HG02852 (cell line): ENCODE data around the gene ZNF710.
"Not testable (repeated sequence)": the region's sequence is repeated elsewhere in the genome, so short reads cannot be mapped to it uniquely, and the experiment has no call there.

ENCODE experiments used
- ATAC-seq: cut with Tn5 transposase; IDR thresholded peaks from one replicate; pipeline ENCODE4 v1.9.1; 2021; ENCODE audit warnings: mild to moderate bottlenecking, moderate library complexity; ENCODE audit not compliant: unreplicated experiment

Gene ZNF710, protein sequence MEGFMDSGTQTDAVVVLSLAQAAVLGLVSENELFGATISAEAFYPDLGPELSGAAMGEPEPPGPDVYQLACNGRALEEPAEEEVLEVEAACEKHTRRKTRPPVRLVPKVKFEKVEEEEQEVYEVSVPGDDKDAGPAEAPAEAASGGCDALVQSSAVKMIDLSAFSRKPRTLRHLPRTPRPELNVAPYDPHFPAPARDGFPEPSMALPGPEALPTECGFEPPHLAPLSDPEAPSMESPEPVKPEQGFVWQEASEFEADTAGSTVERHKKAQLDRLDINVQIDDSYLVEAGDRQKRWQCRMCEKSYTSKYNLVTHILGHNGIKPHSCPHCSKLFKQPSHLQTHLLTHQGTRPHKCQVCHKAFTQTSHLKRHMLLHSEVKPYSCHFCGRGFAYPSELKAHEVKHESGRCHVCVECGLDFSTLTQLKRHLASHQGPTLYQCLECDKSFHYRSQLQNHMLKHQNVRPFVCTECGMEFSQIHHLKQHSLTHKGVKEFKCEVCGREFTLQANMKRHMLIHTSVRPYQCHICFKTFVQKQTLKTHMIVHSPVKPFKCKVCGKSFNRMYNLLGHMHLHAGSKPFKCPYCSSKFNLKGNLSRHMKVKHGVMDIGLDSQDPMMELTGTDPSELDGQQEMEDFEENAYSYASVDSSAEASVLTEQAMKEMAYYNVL

DNA sequence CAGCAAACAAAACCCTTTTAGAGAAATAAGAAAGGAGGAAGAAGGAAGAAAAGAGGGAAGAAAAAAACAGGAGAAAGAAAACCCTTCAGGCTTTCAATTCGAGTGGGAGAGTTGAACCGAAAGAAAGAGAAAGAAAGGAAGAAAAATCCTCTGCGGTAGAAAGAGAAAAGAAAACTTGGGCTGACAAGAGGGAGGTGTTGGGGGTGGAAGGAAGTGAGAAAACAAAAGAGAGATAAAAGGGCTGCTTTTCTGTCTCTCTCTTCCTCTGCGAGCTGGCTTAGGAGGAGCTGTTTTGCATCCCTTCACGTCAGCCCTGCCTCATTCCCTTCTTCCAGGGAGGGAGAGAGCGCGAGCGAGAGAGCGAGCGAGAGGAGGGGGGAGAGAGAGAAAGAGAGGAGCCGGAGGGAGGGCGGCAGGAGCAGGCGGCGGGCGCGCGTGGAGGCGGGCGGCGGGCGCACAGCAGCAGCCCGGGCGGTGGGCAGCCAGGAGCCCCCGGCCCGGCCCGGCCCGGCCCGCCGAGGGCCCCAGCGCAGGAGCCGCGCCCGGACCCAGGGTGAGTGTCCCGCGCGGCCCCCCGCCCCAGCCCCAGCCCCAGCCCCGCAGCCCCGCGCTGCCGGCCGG lies at the start of gene ZNF710:
Gene ZNF710 (plus strand): TSS at position 263 of the 621 bp plus-strand sequence. CDS start 65,814 bp downstream, outside the sequence.
- peak; percentile 24 for ATAC-seq

DNA sequence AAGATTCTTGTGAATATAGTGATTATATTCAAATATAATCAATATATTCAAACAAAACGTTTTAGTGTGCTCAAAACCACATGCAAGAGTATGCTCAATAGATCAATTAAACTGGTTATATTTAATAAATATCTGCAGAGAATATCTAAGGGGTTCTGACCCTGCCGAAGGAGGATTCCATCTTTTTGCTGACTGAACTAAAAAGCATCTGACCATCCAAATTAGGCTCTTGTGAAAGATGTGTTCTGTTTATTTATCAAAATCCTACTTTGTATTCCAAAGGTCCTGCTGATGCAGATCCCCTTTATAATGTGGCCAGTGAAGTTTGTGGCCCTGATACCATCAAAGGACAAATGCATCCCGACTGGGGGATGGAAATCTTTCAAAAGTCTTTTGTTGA lies 46.6 kb upstream of the ZNF710 start:
- no peak for ATAC-seq

DNA sequence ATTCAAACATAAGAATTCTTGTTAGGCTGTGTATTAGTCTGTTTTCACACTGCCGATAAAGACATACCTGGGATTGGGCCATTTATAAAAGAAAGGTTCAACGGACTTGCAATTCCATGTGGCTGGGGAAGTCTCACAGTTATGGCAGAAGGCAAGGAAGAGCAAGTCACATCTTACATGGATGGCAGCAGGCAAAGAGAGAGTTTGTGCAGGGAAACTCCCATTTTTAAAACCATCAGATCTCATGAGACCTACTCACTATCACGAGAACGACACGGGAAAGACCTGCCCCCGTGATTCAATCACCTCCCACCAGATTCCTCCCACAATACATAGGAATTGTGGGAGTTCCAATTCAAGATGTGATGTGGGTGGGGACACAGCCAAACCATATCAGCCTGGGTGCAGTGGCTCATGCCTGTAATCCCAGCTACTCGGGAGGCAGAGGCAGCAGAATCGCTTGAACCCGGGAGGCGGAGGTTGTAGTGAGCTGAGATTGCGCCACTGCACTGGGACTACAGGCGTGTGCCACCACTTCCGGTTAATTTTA lies 45.6 kb upstream of the ZNF710 start:
- not testable (repeated sequence) for ATAC-seq

DNA sequence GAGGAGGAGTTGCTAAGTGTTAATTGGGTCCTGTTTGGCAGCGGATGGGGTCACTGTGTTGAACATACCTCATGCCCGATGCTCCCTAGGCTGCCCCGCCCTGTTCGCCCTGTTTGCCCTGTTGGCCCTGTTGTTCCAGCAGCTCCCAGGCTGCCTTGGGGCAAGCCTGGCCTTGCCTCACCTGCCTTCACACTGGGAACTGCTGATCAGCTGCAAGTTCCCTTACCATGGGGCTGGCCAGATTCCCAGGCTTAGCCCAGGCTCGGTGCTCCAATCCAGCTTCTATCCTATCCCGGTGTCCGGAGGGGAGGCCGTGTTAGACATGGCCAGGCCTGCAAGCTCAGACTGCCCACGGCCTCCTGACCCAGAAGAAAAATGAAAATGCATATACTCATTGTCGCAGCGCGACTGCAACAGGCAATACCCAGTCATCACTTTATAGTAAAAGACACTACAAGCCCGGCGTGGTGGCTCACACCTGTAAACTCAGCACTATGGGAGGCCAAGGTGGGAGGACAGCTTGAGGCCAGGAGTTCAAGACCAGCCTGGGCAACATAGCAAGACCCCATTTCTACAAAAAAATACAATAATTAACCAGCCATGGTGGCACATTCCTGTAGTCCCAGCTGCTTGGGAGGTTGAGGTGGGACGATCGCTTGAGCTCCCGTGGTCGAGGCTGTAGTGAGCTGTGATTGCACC lies 42.9 kb upstream of the ZNF710 start:
- ATAC-seq: no peak

DNA sequence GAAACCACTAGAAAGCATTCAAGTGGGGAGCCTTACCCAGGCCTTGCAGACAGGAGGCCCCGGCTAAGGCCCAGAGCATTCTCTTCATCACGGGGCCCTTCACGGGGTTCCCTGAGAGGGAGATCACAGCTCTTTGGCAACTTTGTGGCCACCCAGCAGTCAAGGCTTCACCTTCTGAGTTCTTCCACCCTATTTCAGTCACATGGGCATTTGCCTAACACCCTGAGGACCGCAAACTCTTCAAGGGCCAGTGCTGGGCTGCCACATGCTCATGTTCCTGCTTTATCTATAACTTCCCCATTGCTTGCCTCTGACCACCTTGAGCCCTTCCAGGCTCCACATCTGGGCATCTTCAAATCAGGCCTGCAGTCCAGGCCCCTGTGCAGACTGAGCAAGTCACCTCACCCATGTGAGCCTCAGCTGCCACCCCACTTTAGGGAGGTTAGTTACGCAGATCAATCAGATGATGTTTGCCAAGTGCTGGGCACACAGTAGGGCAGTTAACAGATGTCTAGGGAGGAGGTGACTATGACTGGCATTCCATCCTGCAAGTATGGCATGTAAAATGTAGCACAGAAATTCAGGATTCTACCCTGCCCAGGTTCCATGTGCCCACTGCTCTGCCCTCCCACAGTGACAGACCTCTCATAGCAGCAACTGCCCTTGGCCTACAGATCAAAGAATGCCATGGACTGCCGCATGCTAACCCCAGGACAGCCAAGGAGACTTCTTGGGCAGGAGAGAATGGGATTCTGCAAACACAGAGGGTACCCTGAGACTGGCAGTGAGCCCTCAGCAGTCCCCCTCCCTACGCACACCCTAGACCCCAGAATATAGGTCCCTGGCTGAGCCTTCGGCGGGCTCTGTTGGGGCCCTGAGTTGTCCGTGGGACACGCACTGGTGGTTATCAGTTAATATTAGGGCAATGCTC lies 37.6 kb upstream of the ZNF710 start:
- ATAC-seq: no peak

DNA sequence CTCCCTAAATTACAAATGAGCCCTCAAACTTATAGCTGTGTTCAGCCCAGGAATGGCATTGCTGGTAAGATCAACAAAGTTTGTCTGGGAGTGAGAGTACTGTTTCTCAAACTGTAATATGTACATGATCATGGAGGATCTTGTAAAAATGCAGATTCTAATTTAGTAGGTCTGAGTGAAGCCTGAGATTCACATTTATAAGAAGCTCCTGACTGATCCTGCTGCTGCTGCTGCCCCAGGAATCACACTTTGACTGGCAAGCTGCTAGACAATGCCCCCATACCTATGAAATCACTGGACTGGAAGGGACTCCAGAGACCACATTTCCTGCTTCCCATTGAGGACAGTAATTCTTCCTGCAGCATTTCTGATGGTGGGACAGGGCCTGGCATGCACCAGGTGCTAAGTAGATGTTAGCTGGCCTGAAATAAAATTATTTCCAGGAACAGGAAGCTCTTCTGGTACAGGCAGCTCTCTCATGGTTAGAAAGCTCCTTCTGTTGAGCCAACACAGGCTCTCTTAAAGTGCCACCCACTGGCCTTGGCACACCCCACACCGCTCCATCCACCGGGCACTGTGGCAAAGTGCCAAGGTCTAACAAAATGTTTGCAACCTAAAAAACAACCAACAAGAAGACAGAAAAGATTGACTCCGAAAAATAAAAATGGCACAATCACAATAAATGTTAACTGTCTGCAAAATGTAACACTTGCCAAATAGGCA lies 36.7 kb upstream of the ZNF710 start:
- no peak for ATAC-seq

DNA sequence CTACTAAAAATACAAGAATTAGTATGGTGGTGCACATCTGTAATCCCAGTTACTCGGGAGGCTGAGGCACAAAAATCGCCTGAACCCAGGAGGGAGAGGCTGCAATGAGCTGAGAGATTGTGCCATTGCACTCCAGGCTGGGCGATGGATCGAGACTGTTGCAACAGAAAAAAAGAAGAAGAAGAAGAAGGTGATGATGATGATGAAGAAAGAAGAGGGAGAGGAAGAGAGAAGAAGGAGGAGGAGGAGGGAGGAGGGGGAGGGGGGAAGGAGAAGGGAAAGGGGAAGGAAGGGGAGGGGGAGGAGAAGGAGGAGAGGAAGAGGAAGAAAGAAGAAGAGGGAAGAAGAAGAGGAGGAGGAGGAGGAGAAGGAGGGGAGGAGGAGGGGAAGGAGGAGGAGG lies 33.2 kb upstream of the ZNF710 start:
- no peak for ATAC-seq

DNA sequence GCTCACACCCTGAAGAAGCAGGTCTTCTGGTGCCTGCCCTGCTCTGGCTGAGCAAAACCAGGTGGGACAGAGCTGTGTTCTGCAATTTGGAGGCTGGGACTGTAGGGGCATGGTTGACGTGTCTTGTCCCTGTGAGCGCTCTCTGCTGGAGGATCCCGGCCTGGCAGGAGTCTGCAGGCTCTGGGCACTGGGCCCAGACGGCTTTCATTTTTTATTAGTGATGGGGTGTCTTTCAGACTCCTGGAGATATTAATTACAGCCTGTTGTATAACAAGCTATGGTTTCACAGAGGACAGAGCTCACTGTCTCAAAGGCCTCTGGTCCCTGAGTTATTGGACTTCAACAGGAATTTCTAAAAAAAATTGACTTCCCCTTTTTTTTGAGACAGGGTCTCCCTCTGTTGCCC lies 29.5 kb upstream of the ZNF710 start:
- peak; percentile 88 for ATAC-seq

DNA sequence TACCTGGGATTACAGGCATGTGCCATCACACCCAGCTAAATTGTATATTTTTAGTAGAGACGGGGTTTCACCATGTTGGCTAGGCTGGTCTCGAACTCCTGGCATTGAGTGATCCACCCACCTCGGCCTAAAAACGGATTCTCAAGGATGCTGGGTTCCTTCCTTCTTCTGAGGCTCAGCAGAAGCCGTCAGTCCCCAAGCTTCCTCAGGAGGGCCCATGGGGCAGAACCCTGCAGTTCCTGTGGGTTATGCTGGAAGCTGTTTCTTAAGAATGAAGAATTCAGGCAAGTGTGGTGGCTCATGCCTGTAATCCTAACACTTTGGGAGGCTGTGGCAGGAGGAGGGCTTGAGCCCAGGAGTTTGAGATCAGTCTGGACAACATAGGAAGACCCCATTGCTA lies 29.0 kb upstream of the ZNF710 start:
- no peak for ATAC-seq

DNA sequence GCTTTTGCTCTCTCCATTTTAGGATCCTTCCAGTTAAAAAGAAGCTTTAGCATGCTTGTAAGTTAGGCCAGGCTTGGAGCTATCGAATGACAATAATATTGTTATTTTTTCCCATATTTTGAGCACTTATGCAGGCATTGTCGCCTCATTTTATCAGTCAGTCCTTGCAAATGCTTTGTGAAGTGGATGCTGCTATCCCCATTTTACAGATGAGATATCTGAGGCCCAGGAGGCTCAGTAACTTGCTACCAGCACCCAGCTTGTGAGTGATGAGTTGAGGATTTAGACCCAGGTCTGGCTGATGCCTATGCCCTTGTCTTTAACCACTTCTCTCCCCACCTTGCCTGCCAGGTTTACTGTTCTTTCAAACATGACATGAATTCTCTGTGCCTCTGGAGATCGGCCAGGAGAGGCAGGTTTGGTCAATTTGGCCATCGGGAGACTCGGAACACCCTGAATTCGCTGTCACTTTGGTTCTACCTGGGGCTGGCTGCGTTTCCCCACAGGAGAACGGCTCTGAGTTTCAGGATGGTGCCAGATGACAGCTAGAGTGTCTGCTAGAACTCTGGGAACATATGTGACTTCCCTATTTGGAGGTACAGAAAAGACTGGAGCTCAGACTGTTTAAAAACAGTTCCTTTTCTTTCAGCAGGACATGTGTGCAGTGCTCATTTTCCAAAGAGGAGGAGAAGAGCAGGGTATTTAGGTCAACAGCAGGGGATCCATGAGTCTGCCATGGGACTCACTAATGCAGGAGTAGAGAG lies 25.5 kb upstream of the ZNF710 start:
- no peak for ATAC-seq

DNA sequence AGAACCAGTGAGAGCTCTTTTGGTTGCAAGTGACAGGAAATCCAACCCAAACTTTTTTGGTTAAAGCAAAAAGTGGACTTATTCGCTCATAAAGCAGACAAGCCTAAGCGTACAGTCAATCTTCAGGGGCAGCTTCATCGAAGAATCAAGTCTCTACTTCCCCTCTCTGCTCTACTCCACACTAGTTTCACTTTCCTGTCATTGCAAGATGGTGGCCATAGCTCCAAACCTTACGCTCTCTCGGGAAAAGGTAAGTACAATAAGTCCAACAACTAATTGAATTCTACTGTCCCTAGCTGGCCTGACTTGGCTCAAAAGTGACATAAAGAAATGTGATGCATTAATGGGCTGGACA lies 24.9 kb upstream of the ZNF710 start:
- no peak for ATAC-seq

DNA sequence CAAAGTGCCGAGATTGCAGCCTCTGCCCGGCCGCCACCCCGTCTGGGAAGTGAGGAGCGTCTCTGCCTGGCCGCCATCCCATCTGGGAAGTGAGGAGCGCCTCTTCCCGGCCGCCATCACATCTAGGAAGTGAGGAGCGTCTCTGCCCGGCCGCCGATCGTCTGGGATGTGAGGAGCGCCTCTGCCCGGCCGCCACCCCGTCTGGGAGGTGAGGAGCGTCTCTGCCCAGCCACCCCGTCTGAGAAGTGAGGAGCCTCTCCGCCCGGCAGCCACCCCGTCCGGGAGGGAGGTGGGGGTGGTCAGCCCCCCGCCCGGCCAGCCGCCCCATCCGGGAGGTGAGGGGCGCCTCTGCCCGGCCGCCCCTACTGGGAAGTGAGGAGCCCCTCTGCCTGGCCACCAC lies 23.3 kb upstream of the ZNF710 start:
- not testable (repeated sequence) for ATAC-seq

DNA sequence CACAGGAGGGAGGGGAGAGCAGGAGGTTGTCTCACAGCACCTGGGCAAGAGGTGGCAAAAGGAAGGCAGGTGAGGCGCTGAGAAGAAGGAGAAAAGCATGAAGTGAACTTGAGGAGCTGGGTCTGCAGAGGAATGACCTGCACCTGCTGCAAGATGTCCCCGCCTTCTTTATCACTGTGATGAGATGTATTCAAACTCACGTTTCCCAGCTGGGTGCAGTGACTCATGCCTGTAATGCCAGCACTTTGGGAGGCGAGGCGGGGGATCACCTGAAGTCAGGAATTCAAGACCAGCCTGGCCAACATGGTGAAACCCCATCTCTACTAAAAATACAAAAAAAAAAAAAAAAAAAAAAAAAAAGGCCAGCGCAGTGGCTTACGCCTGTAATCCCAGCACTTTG lies 22.2 kb upstream of the ZNF710 start:
- ATAC-seq: no peak

DNA sequence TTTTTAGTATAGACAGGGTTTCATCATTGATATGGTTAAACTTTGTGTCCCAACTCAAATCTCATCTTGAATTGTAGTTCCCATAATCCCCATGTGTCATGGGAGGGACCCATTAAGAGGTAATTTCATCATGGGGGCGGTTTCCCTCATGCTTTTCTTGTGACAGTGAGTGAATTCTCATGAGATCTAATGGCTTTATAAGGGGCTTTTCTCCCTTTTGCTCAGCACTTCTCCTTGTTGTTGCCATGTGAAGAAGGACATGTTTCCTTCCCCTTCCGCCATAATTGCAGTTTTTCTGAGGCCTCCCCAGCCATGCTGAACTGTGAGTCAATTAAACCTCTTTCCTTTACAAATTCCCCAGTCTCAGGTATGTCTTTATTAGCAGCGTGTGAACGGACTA lies 20.2 kb upstream of the ZNF710 start:
- no peak for ATAC-seq

DNA sequence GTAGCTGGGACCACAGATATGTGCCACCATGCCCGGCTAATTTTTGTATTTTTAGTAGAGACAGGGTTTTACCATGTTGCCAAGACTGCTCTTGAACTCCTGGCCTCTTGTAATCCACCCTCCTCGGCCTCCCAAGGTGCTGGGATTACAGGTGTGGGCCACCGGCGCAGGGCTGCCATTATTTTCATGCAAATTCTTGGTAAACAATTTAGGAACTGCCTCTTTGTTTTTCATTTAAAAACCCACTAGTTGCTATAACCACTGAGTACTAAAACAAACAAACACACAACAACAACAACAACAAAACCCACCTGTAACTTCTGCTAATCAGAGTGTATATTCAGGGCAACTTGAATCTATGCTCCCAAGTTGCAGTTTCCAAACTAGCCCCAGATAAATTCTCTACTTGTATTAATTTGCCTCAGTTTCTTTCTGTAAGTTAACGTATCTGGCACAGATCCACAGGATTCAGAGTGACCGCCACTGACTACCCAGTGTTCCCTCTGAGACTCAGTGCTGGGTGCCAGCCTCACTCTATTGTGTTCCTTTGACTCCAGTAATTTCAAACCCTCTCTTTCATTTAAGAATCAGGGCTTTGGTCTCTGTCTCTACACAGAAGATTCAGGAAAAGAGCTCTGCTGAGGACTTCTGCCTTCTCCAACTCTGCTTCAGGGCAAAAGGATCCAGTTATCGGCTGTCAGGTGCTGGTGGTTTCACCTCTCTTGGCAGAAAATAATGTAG lies 18.6 kb upstream of the ZNF710 start:
- ATAC-seq: no peak

DNA sequence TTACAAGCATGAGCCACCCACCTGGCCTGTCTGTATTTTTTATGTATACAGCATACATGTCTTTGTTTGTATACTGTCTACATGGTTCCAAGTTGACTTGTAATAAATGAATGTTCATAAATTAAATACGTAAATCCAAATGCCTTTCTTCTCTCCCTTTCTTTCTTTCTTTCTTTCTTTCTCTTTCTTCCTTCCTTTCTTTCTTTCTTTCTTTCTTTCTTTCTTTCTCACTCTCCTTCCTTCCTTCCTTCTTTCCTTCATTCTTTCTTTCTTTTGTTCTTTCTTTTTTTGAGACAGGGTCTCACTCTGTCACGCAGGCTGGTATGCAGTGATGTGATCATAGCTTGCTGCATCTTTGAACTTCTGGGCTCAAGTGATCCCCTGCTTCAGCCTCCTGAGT lies 17.1 kb upstream of the ZNF710 start:
- ATAC-seq: no peak

DNA sequence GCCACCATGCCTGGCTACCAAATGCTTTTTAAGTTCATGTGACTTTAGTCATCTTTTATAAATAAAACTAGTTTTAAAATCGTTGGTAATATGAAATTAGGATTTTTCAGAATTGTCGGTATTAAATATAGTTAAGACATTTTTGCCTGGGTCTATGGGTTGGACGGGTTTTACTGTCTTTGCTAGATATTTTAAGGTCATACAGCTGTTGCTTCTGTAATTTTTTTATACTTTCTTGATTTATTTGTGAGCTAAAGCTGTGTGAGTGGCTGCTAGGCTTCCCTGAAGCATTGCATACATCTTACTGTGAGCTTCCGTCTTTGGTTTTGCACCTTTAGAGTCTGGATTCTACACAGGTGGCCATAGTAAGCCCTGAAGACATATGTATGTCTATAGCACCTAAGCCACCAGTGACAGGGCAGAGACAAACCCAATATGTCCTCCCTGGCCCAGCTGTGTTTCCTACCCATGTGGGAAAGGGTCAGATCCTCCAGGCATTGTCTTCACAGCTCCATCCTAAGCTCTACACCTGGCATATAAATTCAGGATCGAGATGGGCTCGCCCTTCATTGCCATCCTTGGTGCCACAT lies 16.6 kb upstream of the ZNF710 start:
- ATAC-seq: no peak

DNA sequence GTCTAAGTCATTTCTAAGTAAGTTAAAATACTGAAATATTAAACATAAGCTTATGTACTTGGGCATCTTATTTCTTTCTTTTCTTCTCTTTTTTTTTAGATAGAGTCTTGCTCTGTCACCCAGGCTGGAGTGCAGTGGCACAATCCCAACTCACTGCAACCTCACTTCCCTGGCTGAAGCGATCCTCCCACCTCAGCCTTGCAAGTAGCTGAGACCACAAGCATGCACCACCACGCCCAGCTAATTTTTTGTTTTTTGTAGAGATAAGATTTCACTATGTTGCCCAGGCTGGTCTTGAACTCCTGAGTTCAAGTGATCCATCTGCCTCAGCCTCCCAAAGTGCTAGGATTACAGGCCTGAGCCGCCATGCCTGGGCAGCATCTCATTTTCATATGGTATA lies 16.0 kb upstream of the ZNF710 start:
- no peak for ATAC-seq
